Colonic mucosa (tissue), 4 donors: ENCODE results near the gene SRR. TPM values are rescaled to one million over a fixed set of nuclear protein-coding genes. Genes with fewer than 3 reads are reported as not detected.

ENCODE experiments used
- DNase-seq: peaks from one replicate; pipeline ENCODE4 v3.0.0-alpha.2; 2020
- H3K27ac ChIP-seq: fragments of 200-600 bp; one replicate; pipeline ENCODE4 v1.8.0; 2021
- H3K27me3 ChIP-seq: fragments of 200-600 bp; one replicate; pipeline ENCODE4 v1.8.0; 2021
- H3K36me3 ChIP-seq: fragments of 200-600 bp; one replicate; pipeline ENCODE4 v1.8.0; 2021
- H3K4me1 ChIP-seq: fragments of 200-600 bp; one replicate; pipeline ENCODE4 v1.8.0; 2021; ENCODE audit warnings: mild to moderate bottlenecking
- H3K4me3 ChIP-seq: fragments of 200-600 bp; one replicate; pipeline ENCODE4 v1.8.0; 2021
- H3K9ac ChIP-seq, 2 donors: one replicate each; pipeline ENCODE4 v1.7.0; 2013; ENCODE audit warnings: control low read depth in 2 of 2, low read depth in 2 of 2, low read length in 2 of 2
- H3K9me3 ChIP-seq: fragments of 200-600 bp; one replicate; pipeline ENCODE4 v1.8.0; 2021
- intact Hi-C: fragments of 100-400 bp; cut with DNase I; formaldehyde crosslinking; loops from one replicate; pipeline ENCODE4 v1.14.1; 2022
- total RNA-seq, 2 donors: library from RNA; stranded (reverse); fragmentation: NEBNext Ultra II Directional in 1 of 2; extraction: Animal tissue kit (Norgen Biotek cat#: 25700) in 1 of 2; gene quantifications; one replicate each; pipeline ENCODE4 v1.2.1, GENCODE V29; 2021
- TF ChIP-seq, protein P1 (sequence below): fragments of 200-600 bp; IDR thresholded peaks from one replicate; pipeline ENCODE4 v1.8.0; 2022; ENCODE audit warnings: antibody characterized with exemption, mild to moderate bottlenecking
- donor health status: healthy.
- donor health status: DM: no; HTN: no; CAD: no.
- donor health status: DM: no; HTN: no; CAD: no.

Gene SRR
- total RNA-seq, 2 donors from 2014 or later = 9.0 to 11.0 TPM

DNA sequence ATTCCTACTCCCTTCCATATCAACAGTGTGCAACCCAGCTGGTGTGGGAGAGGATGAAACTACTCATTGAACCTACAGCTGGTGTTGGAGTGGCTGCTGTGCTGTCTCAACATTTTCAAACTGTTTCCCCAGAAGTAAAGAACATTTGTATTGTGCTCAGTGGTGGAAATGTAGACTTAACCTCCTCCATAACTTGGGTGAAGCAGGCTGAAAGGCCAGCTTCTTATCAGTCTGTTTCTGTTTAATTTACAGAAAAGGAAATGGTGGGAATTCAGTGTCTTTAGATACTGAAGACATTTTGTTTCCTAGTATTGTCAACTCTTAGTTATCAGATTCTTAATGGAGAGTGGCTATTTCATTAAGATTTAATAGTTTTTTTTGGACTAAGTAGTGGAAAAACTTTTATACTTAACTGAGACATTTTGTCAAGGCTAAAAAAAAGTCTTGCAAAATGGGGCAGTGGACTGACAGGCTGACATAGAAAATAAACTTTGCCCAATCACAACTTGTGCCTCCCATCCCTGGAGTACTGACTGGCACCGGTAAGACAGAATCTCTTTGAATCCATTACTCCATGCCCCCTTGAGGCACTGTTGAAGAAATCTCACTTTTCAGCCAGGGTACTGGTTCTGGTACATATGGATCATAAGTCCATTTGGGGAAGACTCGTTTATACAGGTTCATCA lies 20.0 kb downstream of the SRR start:
- H3K4me1 ChIP-seq = no peaks in the 10 kb centered on the region
- intact Hi-C loops = no loop called here
- peaks cover 12% of the 10 kb centered on the region for H3K36me3 ChIP-seq
- H3K9me3 ChIP-seq = no peaks in the 10 kb centered on the region
- TF ChIP-seq, protein P1, sequence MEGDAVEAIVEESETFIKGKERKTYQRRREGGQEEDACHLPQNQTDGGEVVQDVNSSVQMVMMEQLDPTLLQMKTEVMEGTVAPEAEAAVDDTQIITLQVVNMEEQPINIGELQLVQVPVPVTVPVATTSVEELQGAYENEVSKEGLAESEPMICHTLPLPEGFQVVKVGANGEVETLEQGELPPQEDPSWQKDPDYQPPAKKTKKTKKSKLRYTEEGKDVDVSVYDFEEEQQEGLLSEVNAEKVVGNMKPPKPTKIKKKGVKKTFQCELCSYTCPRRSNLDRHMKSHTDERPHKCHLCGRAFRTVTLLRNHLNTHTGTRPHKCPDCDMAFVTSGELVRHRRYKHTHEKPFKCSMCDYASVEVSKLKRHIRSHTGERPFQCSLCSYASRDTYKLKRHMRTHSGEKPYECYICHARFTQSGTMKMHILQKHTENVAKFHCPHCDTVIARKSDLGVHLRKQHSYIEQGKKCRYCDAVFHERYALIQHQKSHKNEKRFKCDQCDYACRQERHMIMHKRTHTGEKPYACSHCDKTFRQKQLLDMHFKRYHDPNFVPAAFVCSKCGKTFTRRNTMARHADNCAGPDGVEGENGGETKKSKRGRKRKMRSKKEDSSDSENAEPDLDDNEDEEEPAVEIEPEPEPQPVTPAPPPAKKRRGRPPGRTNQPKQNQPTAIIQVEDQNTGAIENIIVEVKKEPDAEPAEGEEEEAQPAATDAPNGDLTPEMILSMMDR = no peak
- no peaks in the 10 kb centered on the region for H3K27me3 ChIP-seq
- no peak for DNase-seq
- H3K9ac ChIP-seq = no peak overlapping the region
- no peak overlapping the region for H3K4me3 ChIP-seq
- H3K27ac ChIP-seq = no peak overlapping the region

DNA sequence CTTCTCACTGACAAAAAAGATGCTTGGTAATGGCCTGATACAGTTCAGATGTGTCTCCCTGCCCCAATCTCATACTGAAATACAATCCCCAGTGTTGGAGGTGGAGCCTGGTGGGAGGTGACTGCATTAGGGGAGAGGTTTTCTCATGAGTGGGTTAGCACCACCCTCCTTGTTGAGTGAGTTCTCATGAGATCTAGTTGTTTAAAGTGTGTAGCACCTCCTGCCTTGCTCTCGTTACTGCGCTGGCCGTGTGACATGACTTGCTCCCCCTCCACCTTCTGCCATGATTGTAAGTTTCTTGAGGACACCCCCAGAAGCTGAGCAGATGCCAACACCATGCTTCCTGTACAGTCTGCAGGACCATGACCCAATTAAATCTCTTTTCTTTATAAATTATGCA lies 27.6 kb downstream of the SRR start:
- no peak for DNase-seq
- H3K9me3 ChIP-seq = no peaks in the 10 kb centered on the region
- no peaks in the 10 kb centered on the region for H3K27me3 ChIP-seq
- H3K9ac ChIP-seq = no peak overlapping the region
- TF ChIP-seq, protein P1 = no peak
- H3K36me3 ChIP-seq = peaks cover 7% of the 10 kb centered on the region
- peaks cover 5% of the 10 kb centered on the region for H3K4me1 ChIP-seq
- H3K4me3 ChIP-seq = no peak overlapping the region
- intact Hi-C loops = no loop called here
- no peak overlapping the region for H3K27ac ChIP-seq

DNA sequence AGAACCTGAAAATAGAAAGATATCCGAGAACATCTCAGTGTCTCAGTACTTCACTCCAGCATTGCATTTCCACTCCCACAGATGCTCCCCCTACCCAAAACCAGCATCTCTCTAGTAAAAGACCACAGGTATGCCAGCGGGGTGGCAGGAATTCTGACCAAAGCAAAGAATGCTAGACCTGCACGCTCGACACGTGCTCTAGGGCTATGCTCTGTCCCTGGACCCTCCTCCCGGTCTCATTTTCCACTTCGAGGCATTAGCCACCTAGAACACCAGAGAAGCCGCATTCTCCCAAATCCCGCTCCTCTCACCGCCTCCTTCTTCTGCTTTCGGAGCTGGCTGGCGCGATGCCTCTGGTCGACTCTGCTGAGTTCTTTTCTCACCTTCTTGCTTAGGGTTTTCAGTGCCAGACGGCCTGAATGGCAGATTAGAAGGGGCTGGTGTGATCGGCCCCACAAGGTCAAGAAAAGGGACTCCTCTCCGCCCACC lies 32.0 kb downstream of the SRR start:
- Histone ChIP-seq H3K9ac (peak overlapping the region; percentile 65 to 95), H3K36me3 (peaks cover 7% of the 10 kb centered on the region), H3K9me3 (no peaks in the 10 kb centered on the region), H3K27me3 (no peaks in the 10 kb centered on the region), H3K27ac (no peak overlapping the region), H3K4me1 (peaks cover 5% of the 10 kb centered on the region), H3K4me3 (peak overlapping the region; percentile 64)
- intact Hi-C loops = loop anchor here (5.0 kb wide), 1 partner anchor 33 kb away; the partner anchor contains the start of genes SMG6 and SRR
- TF ChIP-seq, protein P1 = no peak
- DNase-seq = peak; percentile 32

DNA sequence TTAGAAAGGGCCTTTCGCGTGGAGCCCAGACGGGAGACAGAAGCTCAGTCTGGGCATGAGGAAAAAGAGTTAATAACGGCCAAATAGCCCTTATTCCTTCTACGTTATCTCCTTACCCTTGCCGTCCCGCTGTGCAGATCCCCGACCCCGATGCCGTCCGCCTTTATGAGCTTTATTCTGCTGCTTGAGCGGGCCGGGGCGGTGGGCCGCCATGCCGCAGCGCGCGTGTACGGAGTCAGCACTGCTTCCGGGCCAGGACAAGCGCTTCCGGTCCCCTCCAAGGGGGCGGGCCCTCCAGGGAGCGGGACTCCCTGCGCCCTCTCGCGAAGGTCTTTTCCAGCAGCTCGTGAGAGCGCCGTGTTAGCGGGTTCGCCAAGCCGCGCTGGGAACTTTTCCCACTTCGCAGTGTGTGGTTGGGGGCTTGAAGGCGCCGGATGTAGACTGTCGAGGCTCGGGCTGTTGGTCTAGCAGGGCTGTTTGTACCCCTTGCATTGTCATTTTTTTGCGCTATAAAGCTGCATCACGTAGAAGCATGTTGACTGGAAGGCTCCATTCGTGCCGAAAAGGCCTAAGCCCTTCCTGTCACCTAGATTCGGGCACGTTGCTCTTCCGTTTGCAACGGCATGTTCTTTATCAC lies 32.6 kb downstream of the SRR start, which contains the start of gene TSR1:
Gene TSR1 (minus strand): TSS at position 243 of the 637 bp plus-strand sequence. CDS start 30 bp downstream, at position 213.
- Histone ChIP-seq H3K27ac (peak within 1 kb of the TSS; percentile 83), H3K9me3 (no peaks in the 10 kb centered on the region), H3K4me1 (peaks cover 5% of the 10 kb centered on the region), H3K27me3 (no peaks in the 10 kb centered on the region), H3K9ac (peak within 1 kb of the TSS; percentile 90 to 95), H3K36me3 (peaks cover 7% of the 10 kb centered on the region), H3K4me3 (peak within 1 kb of the TSS; percentile 64)
- intact Hi-C loops = loop anchor here (5.0 kb wide), 1 partner anchor 34 kb away; the partner anchor contains the start of genes SMG6 and SRR
- TF ChIP-seq, protein P1 = no peak
- peak; percentile 93 for DNase-seq

DNA sequence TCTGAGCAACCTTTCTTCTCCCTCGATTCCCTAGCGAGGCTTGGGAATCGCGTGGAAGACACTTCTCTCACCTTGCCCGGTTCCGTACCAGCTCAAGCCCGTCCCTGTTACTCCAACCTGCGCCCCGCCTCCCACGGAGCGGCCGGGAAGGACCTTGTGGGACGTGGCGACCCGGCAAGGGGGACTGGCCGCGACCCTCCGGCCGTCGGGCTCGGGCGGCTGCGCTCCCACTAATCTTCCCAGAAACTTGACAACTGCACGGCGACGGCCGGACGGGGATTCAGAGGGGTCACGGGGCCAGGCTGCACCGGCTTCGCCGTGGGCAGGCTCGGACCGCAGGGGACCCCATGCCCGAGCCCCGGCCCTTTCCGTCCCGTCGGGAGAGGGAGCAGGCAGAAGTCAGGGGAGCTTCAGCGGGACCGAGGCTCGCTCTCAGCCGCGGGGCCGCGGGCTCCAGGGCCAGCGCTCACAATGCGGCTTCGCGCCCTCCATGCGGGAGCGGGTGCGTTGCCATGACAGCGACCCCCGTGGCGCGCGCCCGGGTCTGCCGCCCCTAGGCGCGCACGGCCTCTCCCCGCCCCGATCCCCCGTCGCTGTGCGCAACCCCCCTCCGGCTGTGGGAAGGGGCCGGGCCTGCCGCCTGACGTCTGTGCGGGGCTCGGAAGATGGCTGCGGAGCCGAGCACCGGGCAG lies 33.2 kb downstream of the SRR start, which contains the start of gene SGSM2:
Gene SGSM2 (plus strand): TSS at position 650 of the 692 bp plus-strand sequence. CDS start 188 bp downstream, outside the sequence.
- DNase-seq = peak; percentile 60
- H3K27me3 ChIP-seq = no peaks in the 10 kb centered on the region
- peak within 1 kb of the TSS; percentile 83 for H3K27ac ChIP-seq
- TF ChIP-seq, protein P1 = no peak
- H3K4me3 ChIP-seq = peak within 1 kb of the TSS; percentile 64
- intact Hi-C loops = loop anchor here (5.0 kb wide), 1 partner anchor 35 kb away; the partner anchor contains the start of genes SMG6 and SRR
- peaks cover 1% of the 10 kb centered on the region for H3K36me3 ChIP-seq
- H3K9me3 ChIP-seq = no peaks in the 10 kb centered on the region
- peak within 1 kb of the TSS; percentile 90 to 95 for H3K9ac ChIP-seq
- H3K4me1 ChIP-seq = peaks cover 5% of the 10 kb centered on the region
